GM18951 (cell line): ENCODE data around the gene DSCAM.

Experiments
- POLR2A ChIP-seq: IDR thresholded peaks from 4 replicates; pipeline ENCODE4 v1.6.1; 2011; ENCODE audit warnings: mild to moderate bottlenecking; ENCODE audit not compliant: insufficient read length, insufficient read depth; ENCODE audit errors: extremely low read depth
- in situ Hi-C: fragments of 300-500 bp; cut with MboI; formaldehyde crosslinking; loops from one replicate; pipeline ENCODE4 v1.12.0; 2022; ENCODE audit warnings: low sequenced_read_pairs, mixed read lengths, inconsistent platforms; ENCODE audit not compliant: unreplicated experiment

DSCAM gene

DNA sequence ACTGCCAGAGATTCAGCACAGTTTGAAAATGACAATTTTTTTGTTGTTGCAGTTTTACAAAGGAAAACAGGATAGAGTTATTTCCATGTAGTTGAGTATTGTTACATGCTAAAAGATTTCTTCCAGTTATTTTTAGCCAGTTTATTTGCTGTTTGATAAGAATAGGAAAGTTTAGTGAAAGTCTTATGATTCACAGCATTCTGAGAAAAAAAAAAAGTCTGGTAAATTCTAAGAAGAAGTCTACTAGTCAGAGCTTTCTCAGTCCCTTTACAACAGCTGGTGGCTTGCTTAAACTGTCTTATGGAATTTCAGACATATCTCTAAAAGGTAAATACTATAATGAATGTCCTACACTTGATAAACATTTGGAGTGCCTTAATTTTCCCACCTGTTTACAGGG is 341.7 kb downstream of the DSCAM start:
- in situ Hi-C loops, result no loop called here
- no peak for TF ChIP-seq POLR2A

DNA sequence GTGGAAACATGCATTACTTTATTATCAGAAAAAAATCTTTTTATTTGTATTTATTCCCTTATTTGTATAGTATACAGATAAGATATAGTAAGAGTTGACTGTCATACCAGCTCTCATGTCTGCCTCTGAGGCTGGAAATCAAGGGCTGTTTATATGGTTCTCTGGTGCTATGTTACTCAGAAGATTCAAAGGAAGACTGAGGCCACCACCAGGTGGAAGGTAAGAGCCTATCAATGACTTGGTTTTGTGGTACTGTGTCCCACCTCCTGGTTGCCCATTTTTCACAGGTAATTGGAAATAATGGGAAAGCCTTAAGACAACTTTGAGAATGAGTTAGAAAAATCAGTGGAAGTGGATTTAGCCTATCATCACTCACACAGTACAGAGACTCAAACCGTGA is 342.1 kb downstream of the DSCAM start:
- TF ChIP-seq POLR2A, result no peak
- in situ Hi-C loops, result no loop called here

DNA sequence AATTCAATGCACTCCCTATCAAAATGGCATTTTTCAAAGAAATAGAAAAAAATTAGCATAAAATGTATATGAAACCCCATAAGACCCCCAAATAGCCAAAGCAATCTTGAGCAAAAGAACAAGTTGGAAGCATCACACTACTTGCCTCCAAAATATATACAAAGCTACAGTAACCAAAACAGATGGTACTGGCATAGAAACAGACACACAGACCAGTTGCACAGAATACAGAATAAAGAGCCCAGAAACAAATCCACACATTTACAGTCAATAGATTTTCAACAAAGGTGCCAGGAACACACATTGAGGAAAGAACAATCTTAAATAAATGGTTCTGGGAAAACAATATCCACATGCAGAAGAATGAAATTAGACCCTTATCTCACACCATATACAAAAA is 350.8 kb downstream of the DSCAM start:
- in situ Hi-C loops, result no loop called here
- TF ChIP-seq POLR2A, result no peak

DNA sequence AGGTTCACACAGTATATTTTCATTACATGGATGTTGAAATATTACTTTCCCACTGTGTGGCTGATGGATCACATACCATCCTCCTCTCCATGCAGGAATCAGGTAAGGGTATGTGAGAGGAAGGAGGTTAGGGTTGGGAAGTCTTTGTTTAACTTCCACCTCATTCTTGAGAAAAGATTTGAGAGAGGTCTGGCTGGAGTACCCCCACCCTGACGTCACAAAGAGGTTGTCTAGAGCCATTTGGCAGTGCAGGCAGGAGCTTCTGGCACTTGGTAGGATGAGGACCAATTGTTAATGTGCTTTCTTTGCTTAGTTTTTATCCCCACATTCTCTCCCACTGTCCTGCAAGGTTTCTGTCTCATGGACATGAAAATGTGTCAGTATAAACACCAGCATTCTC is 356.6 kb downstream of the DSCAM start:
- in situ Hi-C loops, result no loop called here

DNA sequence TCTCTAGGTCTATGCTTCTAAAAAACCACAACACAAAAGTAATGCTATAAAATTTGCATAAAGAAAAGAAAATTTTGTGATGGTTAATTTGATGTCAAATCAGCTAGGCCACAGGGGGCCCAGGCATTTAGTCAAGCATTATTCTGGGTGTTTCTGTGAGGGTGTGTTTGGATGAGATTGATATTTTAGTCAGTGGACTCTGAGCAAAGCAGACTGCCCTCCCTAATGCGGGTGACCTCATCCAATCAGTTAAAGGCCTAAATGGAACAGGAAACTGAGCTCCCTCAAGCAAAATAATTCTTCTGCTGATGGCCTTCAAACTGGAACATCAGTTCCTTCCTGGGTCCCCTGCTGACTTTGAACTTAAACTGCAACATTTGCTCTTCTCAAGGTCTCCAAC is 358.0 kb downstream of the DSCAM start:
- no peak for TF ChIP-seq POLR2A
- in situ Hi-C loops, result no loop called here

More for the DNA sequence above, 356.6 kb downstream of the DSCAM start:
- no peak for TF ChIP-seq POLR2A

DNA sequence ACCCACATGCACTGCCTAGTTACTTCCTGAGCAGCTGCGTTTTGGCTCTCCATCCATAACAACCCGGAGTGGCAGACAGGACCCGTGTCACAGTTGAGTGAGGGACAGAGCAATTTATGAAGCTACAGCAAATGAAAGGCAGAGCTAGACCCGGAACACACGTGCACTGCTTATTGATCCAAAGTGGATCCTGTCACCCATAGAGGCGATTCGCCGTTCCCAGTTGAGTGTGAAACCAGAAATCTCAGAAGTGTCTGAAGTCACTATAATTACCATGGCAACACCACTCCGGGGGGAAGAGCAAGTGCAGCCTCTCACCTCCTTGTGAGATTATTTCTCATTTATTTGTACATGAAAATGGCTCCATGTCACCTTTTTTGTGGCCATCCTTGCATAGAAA is 365.2 kb downstream of the DSCAM start:
- in situ Hi-C loops, result no loop called here

DNA sequence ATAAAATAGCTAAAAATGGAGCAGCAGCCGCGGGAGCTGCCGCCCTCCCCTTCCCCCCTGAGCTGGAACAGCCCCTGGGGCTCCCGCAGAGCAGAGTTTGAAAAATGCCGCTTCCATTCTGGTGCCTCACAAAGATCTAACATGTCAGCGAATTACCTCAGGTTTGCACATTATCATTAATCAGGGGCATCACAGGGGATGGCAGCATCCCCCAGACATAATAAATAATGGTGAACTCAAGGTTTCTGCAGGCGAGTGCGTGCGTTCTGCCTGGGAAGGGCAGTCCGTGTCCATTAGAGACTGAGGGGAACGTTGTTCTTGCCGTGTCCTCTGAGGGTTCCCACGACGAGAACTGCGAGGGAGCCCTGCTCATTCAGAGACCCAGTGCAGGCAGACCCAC is 372.4 kb downstream of the DSCAM start:
- in situ Hi-C loops, result no loop called here

More for the DNA sequence above, 365.2 kb downstream of the DSCAM start:
- no peak for TF ChIP-seq POLR2A

DNA sequence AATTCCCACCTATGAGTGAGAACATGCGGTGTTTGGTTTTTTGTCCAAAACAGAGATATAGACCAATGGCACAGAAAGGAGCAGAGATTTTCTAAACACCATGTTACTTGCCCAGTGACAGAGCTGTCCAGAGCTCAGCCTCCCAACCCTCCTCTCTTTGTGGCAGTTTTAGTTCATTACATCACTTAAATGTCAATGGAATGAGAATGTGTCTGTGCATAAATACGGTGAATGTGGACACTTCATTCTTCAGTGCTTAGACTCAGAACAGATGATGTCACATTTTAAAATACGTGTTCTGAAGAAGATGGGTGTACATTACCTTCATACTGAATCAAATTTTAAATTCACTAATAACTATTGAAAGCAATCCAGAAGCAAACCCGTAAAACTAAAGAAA is 374.9 kb downstream of the DSCAM start:
- TF ChIP-seq POLR2A, result no peak
- in situ Hi-C loops, result no loop called here

More for the DNA sequence above, 372.4 kb downstream of the DSCAM start:
- TF ChIP-seq POLR2A, result no peak

DNA sequence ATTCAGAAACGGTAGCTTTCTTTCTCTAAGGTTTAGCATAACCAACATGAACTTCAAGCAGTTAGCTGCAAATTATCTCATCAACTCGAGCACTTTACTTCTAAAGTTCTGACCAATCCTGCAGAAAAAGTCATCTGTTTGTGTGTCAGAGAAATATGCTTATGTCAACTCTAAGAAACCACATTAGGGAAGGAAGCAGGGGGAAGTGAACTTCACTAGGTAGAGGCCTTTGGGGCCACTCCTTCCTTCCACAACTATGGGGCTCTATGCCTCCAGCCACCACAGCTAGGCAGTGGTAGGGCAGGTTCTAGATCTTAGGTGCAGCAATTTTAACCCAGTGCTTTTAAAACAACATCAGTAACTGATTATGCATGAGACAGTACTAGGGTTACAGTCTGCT is 375.9 kb downstream of the DSCAM start:
- in situ Hi-C loops, result no loop called here
- TF ChIP-seq POLR2A, result no peak

DNA sequence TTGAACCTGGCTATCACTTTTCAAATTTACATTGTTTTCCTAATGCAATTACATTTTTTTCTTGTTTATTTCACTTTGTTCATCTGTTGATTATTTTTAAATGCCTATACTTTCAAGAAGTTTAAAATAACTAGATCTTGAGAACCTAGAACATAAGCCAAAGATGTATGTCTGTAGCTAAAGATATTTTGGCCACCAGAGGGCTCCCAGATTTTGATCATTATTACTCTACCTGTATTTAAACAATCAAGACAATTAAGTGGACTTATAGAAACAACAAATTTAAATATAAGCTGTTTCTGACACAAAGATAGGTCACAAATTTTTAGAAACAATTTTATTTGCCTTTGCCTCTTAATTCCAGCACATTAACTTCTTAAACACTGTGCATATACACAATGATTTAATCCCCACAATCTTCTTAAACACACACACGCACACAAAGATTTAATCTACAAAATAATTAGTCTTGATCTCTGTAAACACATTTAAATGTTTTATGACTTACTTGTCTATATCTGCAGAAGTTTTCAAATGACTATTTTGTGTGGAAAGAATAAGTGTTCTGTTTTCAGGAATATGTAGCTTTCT is 380.0 kb downstream of the DSCAM start:
- no peak for TF ChIP-seq POLR2A
- in situ Hi-C loops, result no loop called here

DNA sequence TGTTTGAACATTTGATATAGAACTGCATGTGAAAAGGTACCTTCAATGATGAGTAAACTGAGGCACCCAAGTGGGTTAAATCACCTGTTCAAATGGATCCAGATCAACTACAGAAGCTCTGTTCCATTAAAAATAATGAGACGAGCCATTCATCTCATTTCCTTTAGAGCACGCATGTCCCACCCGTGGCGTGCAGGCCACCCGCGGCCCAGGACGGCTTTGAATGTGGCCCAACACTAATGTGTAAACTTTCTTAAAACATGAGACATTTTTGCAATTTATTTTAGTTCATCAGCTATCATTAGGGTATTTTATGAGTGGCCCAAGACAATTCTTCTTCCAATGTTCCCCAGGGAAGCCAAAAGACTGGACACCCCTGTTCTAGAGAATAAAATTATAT is 381.6 kb downstream of the DSCAM start:
- TF ChIP-seq POLR2A, result no peak
- in situ Hi-C loops, result no loop called here

DNA sequence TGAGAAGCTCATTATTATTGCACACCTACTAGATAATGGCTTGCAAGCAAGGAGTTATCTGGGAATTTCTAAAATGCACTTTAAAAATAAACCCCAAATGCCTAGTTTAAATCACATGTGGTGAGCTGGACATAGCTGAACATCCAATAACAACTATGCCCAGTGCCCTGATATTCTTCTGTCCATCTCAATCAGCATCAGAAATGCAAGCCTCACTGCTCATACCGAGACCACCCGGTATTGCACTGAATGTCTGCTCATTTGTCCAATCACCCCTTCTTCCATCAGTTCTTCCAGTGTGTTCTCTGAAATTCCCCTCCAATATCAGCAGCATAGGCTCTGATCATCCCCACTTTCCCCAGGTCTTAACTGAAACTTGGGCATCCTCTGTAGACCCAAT is 383.8 kb downstream of the DSCAM start:
- TF ChIP-seq POLR2A, result no peak
- in situ Hi-C loops, result no loop called here

DNA sequence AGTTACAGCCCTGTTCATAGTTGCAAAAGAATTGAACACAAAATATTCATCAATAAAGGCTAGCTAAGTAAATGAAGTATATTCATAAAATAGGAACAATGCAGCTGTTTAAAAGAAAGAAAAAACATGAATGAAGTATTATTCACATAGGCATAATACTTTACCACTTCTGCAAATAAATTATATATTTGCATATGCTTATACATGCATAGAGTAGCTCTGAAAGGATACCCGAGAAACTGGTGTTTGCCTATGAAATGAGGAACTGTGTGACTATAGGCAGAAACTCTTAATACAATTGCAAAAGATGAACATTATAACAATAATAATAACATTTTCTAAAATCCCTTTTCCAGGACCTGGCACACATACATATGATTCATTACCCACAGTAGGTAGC is 385.9 kb downstream of the DSCAM start:
- TF ChIP-seq POLR2A, result no peak
- in situ Hi-C loops, result no loop called here

DNA sequence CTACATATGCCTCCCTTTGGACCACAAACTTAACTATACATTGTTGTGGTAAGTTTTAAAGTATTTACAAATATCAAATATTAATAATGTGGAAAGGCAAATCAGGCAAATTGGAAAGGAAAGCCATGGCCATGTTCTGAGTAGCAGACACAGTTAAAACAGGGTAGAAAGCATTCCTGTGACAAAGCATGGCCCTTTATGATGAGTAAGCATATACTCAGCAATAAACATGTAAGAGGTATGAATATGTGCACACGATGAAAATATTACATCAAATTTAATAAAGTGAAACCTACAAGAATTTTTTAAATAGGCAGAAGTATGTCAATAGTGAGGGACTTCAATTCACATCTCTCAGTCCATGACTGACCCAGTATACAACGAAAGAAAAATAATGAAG is 389.2 kb downstream of the DSCAM start:
- in situ Hi-C loops, result no loop called here
- no peak for TF ChIP-seq POLR2A

DNA sequence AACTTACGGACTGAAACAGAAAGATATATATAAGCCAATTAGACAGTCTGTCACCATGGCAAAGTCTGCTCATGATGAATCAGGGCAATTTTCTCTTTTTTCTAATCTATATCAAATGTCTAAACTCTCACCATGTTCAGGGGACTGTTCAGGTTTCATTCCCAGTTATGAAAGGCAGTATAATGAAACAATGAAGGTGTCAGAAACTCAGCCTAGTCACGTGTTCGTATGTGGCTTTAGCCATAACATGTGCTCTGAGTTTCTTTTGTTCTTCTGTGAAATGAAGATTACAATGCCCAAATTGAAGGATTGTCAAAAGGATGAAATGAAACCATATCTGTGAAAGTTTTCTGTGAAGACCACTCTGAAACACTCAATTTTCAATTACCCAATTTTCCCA is 392.9 kb downstream of the DSCAM start:
- in situ Hi-C loops, result no loop called here
- no peak for TF ChIP-seq POLR2A
